Measurements from ENCODE around the gene GNAT1. TPM values are rescaled to one million over a fixed set of nuclear protein-coding genes. Genes with fewer than 3 reads are reported as not detected.

GNAT1 gene
- total RNA-seq, 1 experiment from 2014 or later, result 0.50 TPM

- no peak for TF ChIP-seq CTCF (IDR thresholded peaks at IDR 0.05; ENCODE audit: insufficient read depth in 1 of 2, low read depth in 1 of 2, low read length in 1 of 2, severe bottlenecking in 1 of 2, unreplicated experiment in 1 of 2)
- intact Hi-C loops (cut with micrococcal nuclease; ENCODE audit: unreplicated experiment), result no loop called here
- Mint-ChIP-seq H3K36me3 (ENCODE audit: insufficient read depth, unreplicated experiment) (peaks cover 14% of the 10 kb centered on the region), H3K4me3 (ENCODE audit: unreplicated experiment) (no peak overlapping the region), H3K4me1 (ENCODE audit: low read depth, unreplicated experiment) (peaks cover 27% of the 10 kb centered on the region), H3K9me3 (ENCODE audit: unreplicated experiment) (no peaks in the 10 kb centered on the region), H3K27me3 (ENCODE audit: insufficient read depth, unreplicated experiment) (no peaks in the 10 kb centered on the region), H3K27ac (ENCODE audit: unreplicated experiment) (peak overlapping the region; percentile 50)
- no peaks in the 10 kb centered on the region for H3K27me3 ChIP-seq (replicated peaks; ENCODE audit: control insufficient read depth, insufficient read depth, low read length)
- no TSS peak for BruUV-seq (replicated peaks)
- CTCF ChIA-PET, result interaction anchor here (0.6 kb wide), 1 partner anchor 41 kb away, joined by 6 read pairs; no protein-coding TSS in a partner anchor
- no peaks in the 10 kb centered on the region for H3K9me3 ChIP-seq
- no peak for DNase-seq
- H3K4me1 ChIP-seq, result peaks cover 25% of the 10 kb centered on the region
- H3K4me3 ChIP-seq (ENCODE audit: low read depth, low read length), result no peak overlapping the region
- POLR2A ChIA-PET, result no interaction called here
- H3K36me3 ChIP-seq (ENCODE audit: control insufficient read depth, insufficient read depth, low read length), result no peaks in the 10 kb centered on the region
Observed at GRCh38 chr3:50158530-50159146, 32.8 kb upstream of the GNAT1 start.

DNA sequence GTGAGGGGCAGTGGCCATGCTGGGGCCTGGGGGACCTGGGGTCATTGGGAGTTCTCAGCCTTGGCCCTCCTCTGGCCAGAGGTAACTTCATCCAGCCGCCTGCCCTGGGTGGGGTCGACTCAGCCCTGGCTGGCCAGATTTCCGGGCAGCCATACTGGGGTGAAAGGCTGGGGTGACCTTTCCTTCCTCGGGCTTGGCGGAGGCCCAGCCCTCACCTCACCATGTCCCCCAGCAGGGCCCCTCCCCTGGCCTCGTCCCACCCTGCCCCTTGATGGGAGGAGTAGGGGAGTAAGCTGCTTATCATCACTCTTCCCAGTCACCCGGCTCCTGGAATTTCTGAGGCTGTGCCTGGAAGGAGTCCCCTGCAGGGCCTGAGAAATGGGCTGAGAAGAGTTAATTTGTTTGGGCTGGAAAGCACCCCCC lies 30.8 kb upstream of the GNAT1 start:
- Histone ChIP-seq H3K27me3 (replicated peaks; ENCODE audit: control insufficient read depth, insufficient read depth, low read length) (no peaks in the 10 kb centered on the region), H3K9me3 (no peaks in the 10 kb centered on the region), H3K4me1 (peaks cover 33% of the 10 kb centered on the region), H3K36me3 (ENCODE audit: control insufficient read depth, insufficient read depth, low read length) (no peaks in the 10 kb centered on the region), H3K4me3 (ENCODE audit: low read depth, low read length) (no peak overlapping the region)
- TF ChIP-seq CTCF (IDR thresholded peaks at IDR 0.05; ENCODE audit: insufficient read depth in 1 of 2, low read depth in 1 of 2, low read length in 1 of 2, severe bottlenecking in 1 of 2, unreplicated experiment in 1 of 2), result no peak
- peaks cover 19% of the 10 kb centered on the region for H3K4me1 Mint-ChIP-seq (ENCODE audit: low read depth, unreplicated experiment)
- no peaks in the 10 kb centered on the region for H3K27me3 Mint-ChIP-seq (ENCODE audit: insufficient read depth, unreplicated experiment)
- ChIA-PET CTCF (no interaction called here), POLR2A (no interaction called here)
- no peak overlapping the region for H3K4me3 Mint-ChIP-seq (ENCODE audit: unreplicated experiment)
- intact Hi-C loops (cut with micrococcal nuclease; ENCODE audit: unreplicated experiment), result no loop called here
- no TSS peak for BruUV-seq (replicated peaks)
- no peaks in the 10 kb centered on the region for H3K9me3 Mint-ChIP-seq (ENCODE audit: unreplicated experiment)
- no peak for DNase-seq
- peaks cover 10% of the 10 kb centered on the region for H3K36me3 Mint-ChIP-seq (ENCODE audit: insufficient read depth, unreplicated experiment)
- no peak overlapping the region for H3K27ac Mint-ChIP-seq (ENCODE audit: unreplicated experiment)

- ChIA-PET POLR2A (no interaction called here), CTCF (no interaction called here)
- Histone ChIP-seq H3K27me3 (replicated peaks; ENCODE audit: control insufficient read depth, insufficient read depth, low read length) (no peaks in the 10 kb centered on the region), H3K4me3 (ENCODE audit: low read depth, low read length) (no peak overlapping the region), H3K9me3 (no peaks in the 10 kb centered on the region), H3K4me1 (peaks cover 34% of the 10 kb centered on the region), H3K36me3 (ENCODE audit: control insufficient read depth, insufficient read depth, low read length) (no peaks in the 10 kb centered on the region)
- peaks cover 6% of the 10 kb centered on the region for H3K36me3 Mint-ChIP-seq (ENCODE audit: insufficient read depth, unreplicated experiment)
- no peaks in the 10 kb centered on the region for H3K27me3 Mint-ChIP-seq (ENCODE audit: insufficient read depth, unreplicated experiment)
- no TSS peak for BruUV-seq (replicated peaks)
- H3K4me1 Mint-ChIP-seq (ENCODE audit: low read depth, unreplicated experiment), result peaks cover 13% of the 10 kb centered on the region
- no peak overlapping the region for H3K4me3 Mint-ChIP-seq (ENCODE audit: unreplicated experiment)
- intact Hi-C loops (cut with micrococcal nuclease; ENCODE audit: unreplicated experiment), result no loop called here
- DNase-seq, result no peak
- no peak overlapping the region for H3K27ac Mint-ChIP-seq (ENCODE audit: unreplicated experiment)
- no peaks in the 10 kb centered on the region for H3K9me3 Mint-ChIP-seq (ENCODE audit: unreplicated experiment)
- no peak for TF ChIP-seq CTCF (IDR thresholded peaks at IDR 0.05; ENCODE audit: insufficient read depth in 1 of 2, low read depth in 1 of 2, low read length in 1 of 2, severe bottlenecking in 1 of 2, unreplicated experiment in 1 of 2)
Observed at GRCh38 chr3:50161320-50161719, 30.1 kb upstream of the GNAT1 start.
